MV-4-11 (cell line): ENCODE measurements around the gene GSK3B.
"Not testable (repeated sequence)": the region's sequence is repeated elsewhere in the genome, so short reads cannot be mapped to it uniquely, and the experiment has no call there.

Source experiments
- DNase-seq: peaks from one replicate; lab custom pipeline; 2025; lab: John Stamatoyannopoulos, UW

Gene GSK3B

GRCh38 chr3:119933207-119933606 lies 161.0 kb downstream of the GSK3B start:
- no peak for DNase-seq

- DNase-seq, result no peak
Observed at GRCh38 chr3:119930286-119930685, 164.0 kb downstream of the GSK3B start.

- DNase-seq, result no peak
Observed at GRCh38 chr3:119927190-119927589, 167.1 kb downstream of the GSK3B start.

- DNase-seq, result peak; percentile 64
Observed at GRCh38 chr3:119924111-119925094, 169.8 kb downstream of the GSK3B start.

GRCh38 chr3:119918992-119919933 lies 175.0 kb downstream of the GSK3B start:
- no peak for DNase-seq

- no peak for DNase-seq
Observed at GRCh38 chr3:119913021-119913420, 181.2 kb downstream of the GSK3B start.

GRCh38 chr3:119912220-119912619 lies 182.0 kb downstream of the GSK3B start:
- DNase-seq, result peak; percentile 69

GRCh38 chr3:119911748-119912147 lies 182.5 kb downstream of the GSK3B start:
- no peak for DNase-seq

- no peak for DNase-seq
Observed at GRCh38 chr3:119902061-119902460, 192.2 kb downstream of the GSK3B start.

- no peak for DNase-seq
Observed at GRCh38 chr3:119901148-119901547, 193.1 kb downstream of the GSK3B start.

GRCh38 chr3:119899192-119899511 lies 195.1 kb downstream of the GSK3B start:
- DNase-seq, result no peak

- no peak for DNase-seq
Observed at GRCh38 chr3:119898478-119899191, 195.6 kb downstream of the GSK3B start.

- peak; percentile 67 for DNase-seq
Observed at GRCh38 chr3:119894195-119894594, 200.1 kb downstream of the GSK3B start.

GRCh38 chr3:119893769-119894168 lies 200.5 kb downstream of the GSK3B start:
- no peak for DNase-seq

- DNase-seq, result peak; percentile 60
Observed at GRCh38 chr3:119891944-119892721, 202.1 kb downstream of the GSK3B start.

- DNase-seq, result not testable (repeated sequence)
Observed at GRCh38 chr3:119888681-119889080, 205.6 kb downstream of the GSK3B start.

- DNase-seq, result no peak
Observed at GRCh38 chr3:119885746-119886530, 208.3 kb downstream of the GSK3B start.

GRCh38 chr3:119884161-119884557 lies 210.1 kb downstream of the GSK3B start:
- DNase-seq, result no peak

GRCh38 chr3:119883461-119884160 lies 210.6 kb downstream of the GSK3B start:
- DNase-seq, result no peak

- no peak for DNase-seq
Observed at GRCh38 chr3:119880966-119881365, 213.3 kb downstream of the GSK3B start.
